Astrocyte (in vitro differentiated cells and primary cell): ENCODE data around the gene ANO3.

Source experiments
- CTCF ChIP-seq: IDR thresholded peaks from 2 replicates; pipeline ENCODE4 v1.5.1; 2011; ENCODE audit warnings: low read depth, mild to moderate bottlenecking, inconsistent platforms, low read length, moderate library complexity; ENCODE audit not compliant: insufficient read depth
- EZH2 ChIP-seq: IDR thresholded peaks from 2 replicates; pipeline ENCODE4 v1.6.1; 2012; ENCODE audit warnings: mild to moderate bottlenecking, low read length, inconsistent platforms; ENCODE audit not compliant: insufficient read depth

GRCh38 chr11:26473216-26474194, 141.6 kb downstream of the ANO3 start:
- TF ChIP-seq EZH2 (no peak), CTCF (no peak)
